Adrenal gland (tissue), 5 donors: Measurements from ENCODE around the gene ANO7.

ENCODE experiments used
- CTCF ChIP-seq, 6 experiments: fragments of 450-650 bp in 4 of 6; fragments of 200-600 bp in 2 of 6; sonication (generic) in 1 of 6; IDR thresholded peaks; 1 replicate in 5 of 6; 2 replicates in 1 of 6; pipeline versions ENCODE4 v1.5.1 to v1.8.0; 2016 to 2021; ENCODE audit warnings: antibody characterized with exemption in 6 of 6, mild to moderate bottlenecking in 2 of 6, moderate library complexity in 1 of 6
- POLR2A ChIP-seq, 2 donors: fragments of 450-650 bp; IDR thresholded peaks; one replicate each; pipeline ENCODE4 v1.6.1; 2017; ENCODE audit warnings: antibody characterized with exemption in 2 of 2, mild to moderate bottlenecking in 2 of 2, moderate library complexity in 1 of 2
- donor health status: DM: no; HTN: no; CAD: no.

- TF ChIP-seq POLR2A (IDR thresholded peaks at IDR 0.05) (no peak), CTCF (IDR thresholded peaks at IDR 0.05) (no peak)
Measured at GRCh38 chr2:241224018-241224850, 35.8 kb downstream of the ANO7 start.
